HEK293 (cell line): ENCODE measurements around the gene SH3BP5L.

Experiments
- CTCF ChIA-PET: fragments of 350-600 bp; formaldehyde crosslinking; extraction: SDS; loops from one replicate; lab custom pipeline; 2021; ENCODE audit warnings: antibody characterized with exemption; lab: Yijun Ruan, JAX
- POLR2A ChIA-PET: fragments of 300-600 bp; formaldehyde crosslinking; extraction: SDS; loops from one replicate; lab custom pipeline; 2020; ENCODE audit warnings: antibody characterized with exemption, inconsistent platforms; lab: Yijun Ruan, JAX
- H3K27ac ChIP-seq: fragments of 200-500 bp; sonication (Bioruptor generic); 2 replicates; pipeline ENCODE4 v1.5.1; 2014; ENCODE audit warnings: low read depth, low read length, control low read depth, inconsistent platforms; ENCODE audit errors: extremely low read depth
- H3K36me3 ChIP-seq, 2 experiments: fragments of 200-500 bp in 1 of 2; sonication (Bioruptor generic) in 1 of 2; 1 replicate in 1 of 2; 2 replicates in 1 of 2; pipeline ENCODE4 v1.5.1; 2014 to 2017; ENCODE audit warnings: inconsistent platforms in 2 of 2, low read length in 2 of 2; ENCODE audit not compliant: control insufficient read depth in 2 of 2, insufficient read depth in 1 of 2
- H3K4me1 ChIP-seq: fragments of 200-500 bp; sonication (Bioruptor generic); 2 replicates; pipeline ENCODE4 v1.5.1; 2014; ENCODE audit warnings: mild to moderate bottlenecking, low read length, inconsistent platforms; ENCODE audit not compliant: control insufficient read depth, insufficient read depth
- H3K4me3 ChIP-seq: 2 replicates; pipeline ENCODE4 v1.5.1; 2011; ENCODE audit warnings: low read depth, mild to moderate bottlenecking, control low read depth, low read length, moderate library complexity
- H3K9me3 ChIP-seq: fragments of 200-500 bp; sonication (Bioruptor generic); 2 replicates; pipeline ENCODE4 v1.5.1; 2014; ENCODE audit warnings: low read depth, low read length, inconsistent platforms; ENCODE audit not compliant: control insufficient read depth, insufficient read depth
- AEBP2 ChIP-seq: fragments of 450-650 bp; formaldehyde crosslinking; IDR thresholded peaks from 2 replicates; pipeline ENCODE4 v1.5.1; 2016; ENCODE audit warnings: missing biosample characterization, missing genetic modification characterization, borderline replicate concordance
- ELK4 ChIP-seq: IDR thresholded peaks from 2 replicates; pipeline ENCODE4 v1.6.1; 2011; ENCODE audit warnings: mild to moderate bottlenecking, low read depth, low read length, borderline replicate concordance
- HOXD13 ChIP-seq: sonication (generic); formaldehyde crosslinking; IDR thresholded peaks from 2 replicates; pipeline ENCODE4 v1.8.0; 2022; ENCODE audit warnings: missing genetic modification reagents, borderline replicate concordance
- IKZF3 ChIP-seq: fragments of 450-650 bp; IDR thresholded peaks from 2 replicates; pipeline ENCODE4 v1.5.0; 2018; ENCODE audit warnings: missing biosample characterization, mild to moderate bottlenecking, missing genetic modification characterization, moderate library complexity
- OVOL3 ChIP-seq: fragments of 450-650 bp; formaldehyde crosslinking; IDR thresholded peaks from 2 replicates; pipeline ENCODE4 v1.5.1; 2016; ENCODE audit warnings: missing biosample characterization, missing genetic modification characterization
- SP2 ChIP-seq: fragments of 450-650 bp; formaldehyde crosslinking; IDR thresholded peaks from 2 replicates; pipeline ENCODE4 v1.5.1; 2016; ENCODE audit warnings: missing biosample characterization, missing genetic modification characterization
- TSHZ1 ChIP-seq: fragments of 450-650 bp; formaldehyde crosslinking; IDR thresholded peaks from 2 replicates; pipeline ENCODE4 v1.5.1; 2016; ENCODE audit warnings: missing biosample characterization, missing genetic modification characterization, borderline replicate concordance
- ZNF10 ChIP-seq: fragments of 450-650 bp; formaldehyde crosslinking; IDR thresholded peaks from 2 replicates; pipeline ENCODE4 v1.5.1; 2017; ENCODE audit warnings: missing biosample characterization, missing genetic modification characterization
- ZNF202 ChIP-seq: fragments of 450-650 bp; formaldehyde crosslinking; IDR thresholded peaks from 2 replicates; pipeline ENCODE4 v1.5.1; 2016; ENCODE audit warnings: missing biosample characterization, missing genetic modification characterization, borderline replicate concordance
- ZNF221 ChIP-seq: fragments of 450-650 bp; formaldehyde crosslinking; IDR thresholded peaks from 2 replicates; pipeline ENCODE4 v1.5.1; 2017; ENCODE audit warnings: missing biosample characterization, missing genetic modification characterization, borderline replicate concordance
- ZNF274 ChIP-seq, 2 experiments: fragments of 200-500 bp in 1 of 2; fragments of 450-650 bp in 1 of 2; sonication (Bioruptor generic) in 1 of 2; formaldehyde crosslinking in 1 of 2; IDR thresholded peaks; 2 replicates each; pipeline versions ENCODE4 v1.5.1 to v1.6.1; 2014 to 2016; ENCODE audit warnings: borderline replicate concordance in 1 of 2, inconsistent platforms in 1 of 2, low read length in 1 of 2, missing biosample characterization in 1 of 2, missing genetic modification characterization in 1 of 2
- ZNF280D ChIP-seq: fragments of 450-650 bp; formaldehyde crosslinking; IDR thresholded peaks from 2 replicates; pipeline ENCODE4 v1.5.1; 2016; ENCODE audit warnings: missing biosample characterization, missing genetic modification characterization
- ZNF37A ChIP-seq: fragments of 450-650 bp; IDR thresholded peaks from 2 replicates; pipeline ENCODE4 v1.5.1; 2018; ENCODE audit warnings: missing biosample characterization, missing genetic modification characterization
- ZNF426 ChIP-seq: fragments of 450-650 bp; formaldehyde crosslinking; IDR thresholded peaks from 2 replicates; pipeline ENCODE4 v1.5.1; 2017; ENCODE audit warnings: missing biosample characterization, missing genetic modification characterization, mild to moderate bottlenecking, inconsistent platforms, moderate library complexity
- ZNF518A ChIP-seq: fragments of 450-650 bp; formaldehyde crosslinking; conservative IDR thresholded peaks from 2 replicates; pipeline ENCODE4 v1.5.1; 2016; ENCODE audit warnings: low read depth, missing biosample characterization, missing genetic modification characterization
- ZNF521 ChIP-seq: fragments of 450-650 bp; formaldehyde crosslinking; IDR thresholded peaks from 2 replicates; pipeline ENCODE4 v1.5.1; 2017; ENCODE audit warnings: missing biosample characterization, mild to moderate bottlenecking, missing genetic modification characterization
- ZNF560 ChIP-seq: fragments of 450-650 bp; formaldehyde crosslinking; IDR thresholded peaks from 2 replicates; pipeline ENCODE4 v1.5.1; 2017; ENCODE audit warnings: missing biosample characterization, missing genetic modification characterization, borderline replicate concordance
- ZNF621 ChIP-seq: fragments of 450-650 bp; formaldehyde crosslinking; IDR thresholded peaks from 2 replicates; pipeline ENCODE4 v1.5.1; 2017; ENCODE audit warnings: missing biosample characterization, missing genetic modification characterization
- ZNF704 ChIP-seq: fragments of 450-650 bp; formaldehyde crosslinking; IDR thresholded peaks from 2 replicates; pipeline ENCODE4 v1.5.1; 2016; ENCODE audit warnings: missing biosample characterization, missing genetic modification characterization
- ZNF776 ChIP-seq: fragments of 450-650 bp; formaldehyde crosslinking; IDR thresholded peaks from 2 replicates; pipeline ENCODE4 v1.5.0; 2017; ENCODE audit warnings: missing biosample characterization, missing genetic modification characterization, borderline replicate concordance

SH3BP5L gene

GRCh38 chr1:248848602-248849001, 22.9 kb upstream of the SH3BP5L start:
- Histone ChIP-seq H3K4me3 (no peak overlapping the region), H3K4me1 (no peaks in the 10 kb centered on the region), H3K36me3 (peaks cover 0 to 91% of the 10 kb centered on the region in 2 experiments; a peak in 1 of 3 replicates), H3K27ac (no peak overlapping the region), H3K9me3 (no peaks in the 10 kb centered on the region)
- ChIA-PET CTCF (interaction anchor here (1.1 kb wide), 1 partner anchor 58 kb away, joined by 3 read pairs; no protein-coding TSS in a partner anchor), POLR2A (no interaction called here)
- TF ChIP-seq SP2 (tag by site-specific recombination) (no peak), ZNF221 (no peak), ZNF704 (tag by site-specific recombination) (no peak), ZNF202 (no peak), HOXD13 (CRISPR knock-in tag) (no peak), ZNF518A (tag by site-specific recombination) (no peak), ZNF37A (tag by site-specific recombination) (no peak), TSHZ1 (no peak), ZNF274 (IDR thresholded peaks at IDR 0.05; ENCODE audit: low read length) (no peak), ZNF274 (tag by site-specific recombination; IDR thresholded peaks at IDR 0.05; ENCODE audit: borderline replicate concordance) (no peak), AEBP2 (no peak), ELK4 (no peak), ZNF10 (tag by site-specific recombination) (no peak), ZNF621 (tag by site-specific recombination) (no peak), ZNF776 (tag by site-specific recombination) (no peak), OVOL3 (tag by site-specific recombination) (no peak), ZNF560 (tag by site-specific recombination) (no peak), IKZF3 (tag by site-specific recombination) (no peak), ZNF280D (tag by site-specific recombination) (no peak), ZNF426 (tag by site-specific recombination) (no peak), ZNF521 (no peak)
